SIG-M5 treated with dmso at 0.1 percent for 504 hours (cell line): ENCODE measurements around the gene SLC2A9.
"Not testable (repeated sequence)": the region's sequence is repeated elsewhere in the genome, so short reads cannot be mapped to it uniquely, and the experiment has no call there.

Experiments used
- DNase-seq: peaks from one replicate; lab custom pipeline; 2025; ENCODE audit not compliant: unreplicated experiment; lab: John Stamatoyannopoulos, UW

SLC2A9 gene

DNA sequence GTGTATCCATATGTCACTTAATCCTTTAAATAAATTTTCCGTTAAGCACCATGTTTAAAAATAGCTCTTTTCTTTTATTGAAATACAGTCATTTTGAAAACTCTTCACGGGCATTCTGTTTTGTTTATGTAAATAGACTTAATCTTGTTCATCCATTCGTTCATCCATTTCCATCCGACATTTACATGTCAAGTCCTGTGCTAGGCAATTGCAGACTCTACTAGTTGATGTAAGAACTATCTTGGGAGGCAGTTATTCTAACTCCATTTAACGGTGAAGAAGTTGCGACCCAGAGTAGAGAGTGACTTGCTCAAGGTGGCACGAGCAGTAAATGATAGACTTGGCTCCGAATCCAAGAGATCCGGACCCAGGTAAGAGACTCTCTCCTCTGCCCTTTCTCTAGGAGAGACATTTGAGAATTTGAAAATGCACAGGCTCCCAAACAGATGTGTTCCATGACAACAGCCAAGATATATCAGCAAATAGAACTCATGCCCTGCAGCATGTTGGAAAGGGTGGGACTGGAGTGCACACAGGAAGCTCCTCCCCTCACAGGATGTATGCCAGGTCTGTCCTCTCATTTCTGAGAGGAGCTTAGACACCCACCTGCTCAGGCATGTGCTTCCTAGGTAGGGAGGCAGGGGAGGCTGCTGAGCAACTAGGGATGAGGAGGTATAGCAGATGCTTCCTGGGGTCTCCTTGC is 175.4 kb downstream of the SLC2A9 start:
- no peak for DNase-seq

GRCh38 chr4:9841072-9841471 is 180.2 kb downstream of the SLC2A9 start:
- no peak for DNase-seq

GRCh38 chr4:9835430-9835829 is 185.9 kb downstream of the SLC2A9 start:
- DNase-seq, result no peak

GRCh38 chr4:9833421-9833820 is 187.9 kb downstream of the SLC2A9 start:
- no peak for DNase-seq

DNA sequence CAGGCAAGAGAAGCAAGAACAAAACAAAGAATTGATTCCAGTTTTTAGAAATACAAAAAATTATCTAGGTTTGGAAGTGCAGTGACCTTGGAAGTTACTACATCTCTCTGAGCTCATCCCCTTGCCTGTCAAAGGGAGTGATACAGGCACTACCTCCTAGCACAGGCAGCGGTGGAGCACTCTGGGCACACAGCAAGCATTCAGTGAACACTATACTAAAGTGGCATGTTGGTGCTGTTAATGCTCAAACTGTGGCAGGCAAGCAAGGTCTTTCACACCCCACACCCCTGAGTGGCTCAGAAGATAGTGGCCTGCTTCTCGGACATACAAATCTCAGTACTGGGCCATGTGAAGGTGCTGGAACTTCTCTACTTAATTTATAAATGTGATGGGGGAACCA is 188.7 kb downstream of the SLC2A9 start:
- DNase-seq, result no peak

DNA sequence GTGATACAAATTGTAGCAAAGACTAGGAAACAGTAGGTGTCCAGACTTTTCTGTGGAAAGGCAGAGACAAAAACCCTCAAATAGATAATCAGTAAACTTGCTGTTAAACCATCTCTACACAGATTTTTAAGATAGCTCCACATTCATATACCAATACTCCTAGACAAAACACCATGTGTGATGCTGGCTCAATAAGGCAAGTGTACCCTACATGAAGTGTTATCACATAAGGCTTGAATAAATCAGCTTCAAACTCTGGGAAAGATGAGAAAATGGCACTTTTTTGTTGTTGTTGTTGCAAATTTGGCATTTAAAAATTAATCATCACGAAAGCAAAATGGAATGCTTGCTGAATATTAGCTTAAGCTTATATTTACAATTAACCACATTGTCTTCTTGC is 194.7 kb downstream of the SLC2A9 start:
- DNase-seq, result no peak

DNA sequence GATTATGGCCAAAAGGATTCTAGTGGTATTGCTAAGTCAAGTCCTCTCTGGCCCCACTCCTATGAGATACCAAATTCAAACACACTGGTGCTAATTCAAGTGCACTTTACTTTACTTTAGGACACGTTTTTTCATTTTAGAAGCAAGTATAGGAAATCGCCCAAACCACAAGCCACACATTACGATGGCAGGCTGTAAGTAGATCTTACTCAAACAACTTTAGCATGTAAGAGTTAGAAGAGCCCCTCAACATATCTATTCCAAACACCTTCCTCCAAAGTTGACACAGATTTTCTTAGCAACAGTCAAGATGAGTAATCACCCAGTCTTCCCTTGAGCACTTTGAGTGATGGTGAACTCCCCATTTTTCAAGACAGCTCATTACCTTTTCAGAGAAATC is 196.2 kb downstream of the SLC2A9 start:
- no peak for DNase-seq

DNA sequence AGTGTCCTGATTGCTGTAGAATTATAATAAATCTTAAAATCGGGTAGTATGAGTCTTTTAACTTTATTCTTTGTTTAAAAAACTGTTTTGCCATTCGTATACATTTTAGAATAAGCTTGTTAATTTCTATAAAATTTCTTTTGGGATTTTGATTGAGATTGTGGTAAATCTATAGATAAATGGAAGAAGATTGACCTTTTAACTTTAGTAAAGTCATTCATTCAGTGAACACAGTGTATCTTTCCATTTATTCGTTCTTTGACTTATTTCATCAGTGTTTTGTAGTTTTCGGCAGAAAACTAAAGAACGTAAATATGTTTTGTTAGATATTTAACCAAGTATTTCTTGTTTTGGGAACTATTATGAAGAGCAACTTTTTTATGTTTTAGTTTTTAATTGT is 201.0 kb downstream of the SLC2A9 start:
- DNase-seq, result no peak

- no peak for DNase-seq
Observed at GRCh38 chr4:9816285-9816684, 205.0 kb downstream of the SLC2A9 start.

GRCh38 chr4:9812501-9813340 is 208.6 kb downstream of the SLC2A9 start:
- no peak for DNase-seq

DNA sequence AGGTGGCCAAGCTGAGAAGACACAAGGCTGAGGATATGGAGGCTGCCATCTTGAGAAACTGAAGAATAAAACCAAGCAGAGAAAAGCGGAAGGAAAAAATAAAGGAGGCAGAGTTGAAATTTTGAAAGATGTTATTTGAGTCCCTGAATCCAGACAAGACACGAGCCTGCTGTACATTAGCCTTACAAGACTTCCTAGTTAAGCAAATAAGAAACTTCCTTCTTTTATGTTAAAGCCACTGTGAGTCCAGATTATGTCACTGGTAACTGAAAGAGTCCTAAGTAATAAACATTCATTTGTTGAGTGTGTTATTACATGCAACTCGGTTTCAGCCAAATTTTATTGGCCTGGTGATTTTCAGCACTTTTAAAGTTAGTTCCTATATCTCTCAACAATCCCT is 209.5 kb downstream of the SLC2A9 start:
- peak; percentile 51 for DNase-seq

- no peak for DNase-seq
Observed at GRCh38 chr4:9808077-9808476, 213.2 kb downstream of the SLC2A9 start.

- DNase-seq, result no peak
Observed at GRCh38 chr4:9804918-9805317, 216.4 kb downstream of the SLC2A9 start.

DNA sequence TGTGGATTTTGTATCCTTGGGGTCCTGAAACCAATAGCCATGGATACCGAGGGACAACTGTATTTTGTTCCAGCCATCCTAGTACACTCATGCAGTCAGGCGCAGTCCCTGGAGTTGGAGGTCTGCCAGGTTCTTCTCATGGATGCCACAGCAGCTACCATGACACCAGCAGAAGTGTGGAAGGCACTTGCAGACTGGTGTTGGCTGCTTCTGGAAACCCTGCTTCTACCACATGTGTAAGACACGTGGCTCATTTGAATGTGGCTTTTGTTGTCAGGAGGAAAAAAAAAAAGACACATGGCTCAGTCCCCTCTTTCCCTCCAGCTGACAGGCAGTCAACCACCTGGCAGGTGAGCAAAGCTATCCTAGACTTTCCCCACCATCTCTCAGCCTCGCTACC is 220.4 kb downstream of the SLC2A9 start:
- DNase-seq, result no peak

DNA sequence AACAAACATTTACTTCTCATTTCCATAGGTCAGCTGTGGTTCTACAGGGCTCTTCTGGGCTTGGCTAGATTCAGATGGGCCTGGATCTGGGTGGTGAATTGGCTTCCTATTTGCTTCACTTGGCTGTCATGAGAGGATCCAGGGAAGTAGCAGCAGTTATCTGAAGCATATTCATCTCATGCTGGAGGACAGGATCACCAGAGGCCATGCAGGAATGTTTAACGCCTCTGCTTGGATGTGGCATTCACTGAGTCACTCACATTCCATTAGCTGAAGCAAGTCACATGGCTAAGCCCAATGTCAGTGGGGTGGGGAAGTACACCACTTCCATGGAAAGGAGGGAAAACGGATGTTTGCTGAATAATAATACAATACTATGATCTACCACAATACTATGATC is 224.7 kb downstream of the SLC2A9 start:
- not testable (repeated sequence) for DNase-seq

DNA sequence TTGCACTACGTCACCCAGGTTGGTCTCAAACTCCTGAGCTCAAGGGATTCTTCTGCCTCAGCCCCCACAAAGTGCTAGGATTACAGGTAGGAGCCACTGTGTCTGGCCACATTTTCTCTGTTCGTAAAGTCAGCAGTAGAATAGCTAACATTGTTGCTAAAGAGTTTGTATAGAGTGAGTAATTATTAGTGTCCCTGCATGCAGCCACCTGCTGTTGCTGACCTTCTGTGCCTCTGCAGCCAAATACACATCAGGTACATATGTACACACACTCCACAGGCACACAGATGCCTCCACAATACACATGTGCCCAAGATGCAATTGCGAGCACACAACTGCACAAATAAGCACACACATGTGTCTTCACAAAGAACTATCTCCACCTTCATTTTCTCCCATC is 228.9 kb downstream of the SLC2A9 start:
- no peak for DNase-seq

- not testable (repeated sequence) for DNase-seq
Observed at GRCh38 chr4:9785891-9786290, 235.4 kb downstream of the SLC2A9 start.

DNA sequence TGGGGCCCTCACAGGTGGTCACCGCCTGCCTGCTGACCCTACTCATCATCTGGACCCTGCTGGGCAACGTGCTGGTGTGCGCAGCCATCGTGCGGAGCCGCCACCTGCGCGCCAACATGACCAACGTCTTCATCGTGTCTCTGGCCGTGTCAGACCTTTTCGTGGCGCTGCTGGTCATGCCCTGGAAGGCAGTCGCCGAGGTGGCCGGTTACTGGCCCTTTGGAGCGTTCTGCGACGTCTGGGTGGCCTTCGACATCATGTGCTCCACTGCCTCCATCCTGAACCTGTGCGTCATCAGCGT is 239.2 kb downstream of the SLC2A9 start:
- no peak for DNase-seq

- DNase-seq, result no peak
Observed at GRCh38 chr4:9781343-9782135, 239.8 kb downstream of the SLC2A9 start, which contains the start of gene DRD5. Gene DRD5, plus strand, starts transcription at chr4:9781634. Its CDS starts 396 bp downstream, at chr4:9782030.
